NCI-H1092 treated with DMSO at 0.1 percent for 48 hours (cell line): ENCODE data around the gene ESD.
"Not testable (repeated sequence)": the region's sequence is repeated elsewhere in the genome, so short reads cannot be mapped to it uniquely, and the experiment has no call there.

Source experiments
- DNase-seq: peaks from one replicate; lab custom pipeline; 2025; lab: John Stamatoyannopoulos, UW

ESD gene, protein sequence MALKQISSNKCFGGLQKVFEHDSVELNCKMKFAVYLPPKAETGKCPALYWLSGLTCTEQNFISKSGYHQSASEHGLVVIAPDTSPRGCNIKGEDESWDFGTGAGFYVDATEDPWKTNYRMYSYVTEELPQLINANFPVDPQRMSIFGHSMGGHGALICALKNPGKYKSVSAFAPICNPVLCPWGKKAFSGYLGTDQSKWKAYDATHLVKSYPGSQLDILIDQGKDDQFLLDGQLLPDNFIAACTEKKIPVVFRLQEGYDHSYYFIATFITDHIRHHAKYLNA

GRCh38 chr13:46796515-46797474 is at the start of gene ESD:
Gene ESD, minus strand, starts transcription at chr13:46797161. Its CDS starts 5,748 bp downstream, at chr13:46791413.
- peak; percentile 90 for DNase-seq

- no peak for DNase-seq
These were observed 49.8 kb upstream of the ESD start for GRCh38 chr13:46846726-46847125.

DNA sequence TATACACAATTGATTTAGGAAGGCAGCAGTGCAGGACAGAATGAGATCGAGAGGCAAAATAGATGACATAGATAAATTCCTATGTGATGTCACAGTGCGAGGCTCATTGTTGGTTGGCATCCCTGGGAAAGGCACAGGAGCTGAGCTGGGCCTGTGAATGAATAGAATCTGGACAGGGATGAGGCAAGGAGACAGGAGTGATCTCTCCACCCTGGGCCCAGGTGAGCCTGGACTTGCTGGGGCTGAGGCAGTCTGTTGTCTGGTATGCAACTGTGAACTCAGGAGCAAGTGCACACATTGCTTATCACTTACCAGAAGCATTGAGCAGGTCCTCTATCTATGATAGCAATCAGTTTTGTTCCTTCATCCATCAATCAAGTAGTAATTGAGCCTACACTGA is 48.2 kb upstream of the ESD start:
- DNase-seq, result no peak

DNA sequence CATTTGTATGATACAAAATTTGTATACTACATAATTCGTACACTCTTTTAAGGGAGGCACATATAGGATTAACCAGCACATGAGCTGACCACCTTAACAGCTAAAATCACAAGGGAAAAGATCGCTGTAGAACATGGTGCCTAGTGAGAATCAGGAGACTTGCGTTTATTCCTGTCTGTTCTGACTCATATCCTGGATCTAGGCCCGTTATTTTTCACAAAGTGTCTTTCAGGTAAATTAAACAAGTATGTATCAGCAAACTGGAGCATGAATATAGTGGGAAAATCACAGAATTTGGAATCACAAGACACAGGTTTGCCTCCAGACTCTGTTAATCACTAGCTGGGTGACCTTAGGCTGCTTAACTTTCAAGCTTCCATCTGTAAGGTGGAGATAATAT is 47.5 kb upstream of the ESD start:
- no peak for DNase-seq

DNA sequence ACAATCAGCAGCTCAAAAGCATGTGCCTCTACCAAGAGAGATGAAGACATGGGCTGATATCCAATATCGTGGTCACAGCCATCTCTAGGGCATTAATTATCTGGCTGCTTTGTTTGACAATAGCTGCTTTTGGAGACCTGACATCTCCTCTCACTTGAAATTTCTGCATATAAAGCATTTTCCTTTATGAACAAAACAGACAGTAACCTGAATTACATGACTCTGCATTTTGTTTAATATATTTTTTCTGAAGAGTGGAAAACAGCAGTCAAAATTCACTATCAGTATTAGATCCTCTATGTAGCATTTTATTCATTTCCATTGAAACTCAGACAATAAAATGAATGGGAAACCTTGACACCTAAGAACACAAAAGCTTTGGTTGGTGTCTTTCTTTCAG is 42.4 kb upstream of the ESD start:
- DNase-seq, result no peak

GRCh38 chr13:46834657-46835056 is 37.7 kb upstream of the ESD start:
- no peak for DNase-seq

- peak; percentile 13 for DNase-seq
These were observed 34.7 kb upstream of the ESD start for GRCh38 chr13:46831588-46832194.

DNA sequence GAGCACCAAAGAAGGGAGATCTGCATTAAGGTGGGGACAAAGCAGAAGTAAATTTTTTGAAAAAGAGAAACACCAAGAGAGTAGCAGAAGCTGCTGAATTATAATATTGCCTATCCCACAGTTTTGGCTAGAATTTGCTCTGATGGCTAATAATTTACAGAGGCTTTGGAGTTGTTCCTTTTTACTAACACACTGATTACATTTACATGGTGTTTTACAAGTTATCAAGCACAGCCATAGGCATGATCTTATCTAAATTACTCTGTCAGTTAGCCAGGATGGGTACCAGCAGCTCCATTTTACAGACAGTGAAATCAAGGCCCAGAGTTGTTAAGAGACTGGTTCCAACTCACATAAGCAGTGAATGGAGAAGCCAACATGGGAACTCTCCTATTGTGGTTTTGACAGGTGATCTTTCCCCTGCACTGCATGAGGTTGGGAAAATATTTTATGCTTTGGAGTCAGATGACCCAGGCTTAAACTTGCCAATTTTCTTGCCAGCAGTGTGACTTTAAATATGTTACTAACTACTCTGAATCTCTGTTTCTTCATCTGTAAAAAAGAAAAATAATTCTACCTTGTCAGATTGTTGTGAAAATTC is 33.5 kb upstream of the ESD start:
- DNase-seq, result no peak

GRCh38 chr13:46822551-46822950 is 25.6 kb upstream of the ESD start:
- DNase-seq, result no peak

GRCh38 chr13:46817838-46818476 is 21.0 kb upstream of the ESD start:
- no peak for DNase-seq

DNA sequence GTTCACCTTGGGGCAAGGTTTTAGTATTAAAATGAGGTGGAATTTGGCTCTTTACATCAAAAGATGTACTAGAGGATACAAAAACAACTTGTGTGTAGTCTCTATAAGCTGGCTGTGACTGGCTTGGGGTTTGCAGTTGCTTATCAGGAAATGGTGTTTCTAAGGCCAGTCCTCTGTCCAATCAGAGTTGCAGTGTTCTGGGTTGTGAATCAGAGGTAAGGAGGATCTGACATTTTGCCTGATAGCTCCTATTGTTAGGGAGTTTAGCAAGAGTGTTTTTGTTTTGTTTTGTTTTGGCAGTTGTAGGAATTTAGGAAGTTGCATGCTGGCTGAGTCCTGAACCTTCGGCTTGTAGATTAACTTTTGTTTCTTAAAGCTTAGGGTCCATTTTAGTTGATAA is 20.1 kb upstream of the ESD start:
- DNase-seq, result no peak

DNA sequence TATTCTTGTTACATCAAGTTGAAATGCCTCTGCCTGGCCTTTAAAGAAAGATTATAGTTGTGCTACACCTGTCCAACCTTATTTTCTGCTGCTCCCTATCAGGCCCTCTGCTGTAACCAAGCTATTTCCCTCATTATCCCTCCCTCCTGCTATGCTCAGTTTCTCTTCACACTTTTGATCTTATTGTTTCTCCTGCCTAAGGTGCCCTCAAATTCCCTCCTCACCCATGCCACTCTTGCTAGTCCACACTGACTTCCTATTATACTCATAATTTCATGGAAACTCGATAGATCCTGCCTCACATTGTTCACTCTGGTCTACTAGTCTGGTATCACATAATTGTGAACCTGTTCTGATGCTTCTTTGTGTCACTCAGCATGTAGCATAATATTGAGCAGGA is 19.4 kb upstream of the ESD start:
- DNase-seq, result no peak

GRCh38 chr13:46812301-46812797 is 15.4 kb upstream of the ESD start:
- DNase-seq, result no peak

DNA sequence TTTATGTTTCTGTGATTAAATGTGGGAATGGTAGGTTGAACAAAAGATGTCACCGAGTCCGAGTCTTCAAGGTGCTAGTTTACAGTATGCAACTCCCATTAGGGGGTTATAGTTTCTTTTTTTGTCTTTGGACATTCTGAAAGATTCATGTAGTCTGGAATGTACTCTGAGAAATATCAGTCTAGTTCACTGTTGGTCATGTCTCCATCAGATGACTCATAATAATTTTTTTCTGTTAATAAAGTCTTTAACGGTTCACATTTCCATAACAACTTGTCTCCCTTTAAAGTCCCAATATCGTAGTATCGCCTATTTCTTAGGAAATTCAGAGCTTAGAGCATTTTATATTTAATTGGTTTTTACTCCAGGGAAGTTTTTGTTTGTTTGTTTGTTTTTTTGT is 13.5 kb upstream of the ESD start:
- DNase-seq, result no peak

DNA sequence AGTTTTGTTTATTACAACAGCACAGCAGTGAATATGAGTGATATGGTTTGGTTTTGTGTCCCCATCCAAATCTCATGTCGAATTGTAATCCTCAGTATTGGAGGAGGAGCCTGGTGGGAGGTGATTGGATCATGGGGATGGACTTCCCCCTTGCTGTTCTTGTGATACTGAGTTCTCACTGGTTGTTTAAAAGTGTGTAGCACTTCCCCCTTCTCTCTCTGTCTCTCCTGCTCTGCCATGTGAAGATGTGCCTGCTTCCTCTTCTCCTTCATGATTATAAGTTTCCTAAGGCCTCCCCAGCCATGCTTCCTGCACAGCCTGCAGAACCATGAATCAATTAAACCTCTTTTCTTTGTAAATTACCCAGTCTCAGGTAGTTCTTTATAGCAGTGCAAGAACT is 8.0 kb upstream of the ESD start:
- not testable (repeated sequence) for DNase-seq

DNA sequence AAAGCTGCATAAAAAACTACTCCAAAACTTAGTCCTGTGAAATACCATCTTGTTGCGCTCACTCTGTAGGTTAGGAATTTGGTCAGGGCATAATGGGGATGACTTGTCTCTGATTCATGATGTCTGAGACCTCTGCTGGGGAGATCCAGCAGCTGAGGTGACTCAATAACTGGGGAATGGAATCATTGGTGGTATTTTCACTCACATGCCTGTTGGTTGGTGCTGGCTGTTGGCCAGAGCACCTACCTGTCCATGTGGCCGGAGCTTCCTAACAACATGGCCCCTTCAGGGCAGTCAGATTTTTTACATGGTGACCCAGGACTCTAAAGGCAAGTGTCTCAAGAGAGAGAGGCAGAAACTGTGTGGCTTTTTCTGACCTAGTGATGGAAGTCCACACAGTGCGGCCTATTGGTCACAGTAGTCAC is 7.4 kb upstream of the ESD start:
- no peak for DNase-seq

DNA sequence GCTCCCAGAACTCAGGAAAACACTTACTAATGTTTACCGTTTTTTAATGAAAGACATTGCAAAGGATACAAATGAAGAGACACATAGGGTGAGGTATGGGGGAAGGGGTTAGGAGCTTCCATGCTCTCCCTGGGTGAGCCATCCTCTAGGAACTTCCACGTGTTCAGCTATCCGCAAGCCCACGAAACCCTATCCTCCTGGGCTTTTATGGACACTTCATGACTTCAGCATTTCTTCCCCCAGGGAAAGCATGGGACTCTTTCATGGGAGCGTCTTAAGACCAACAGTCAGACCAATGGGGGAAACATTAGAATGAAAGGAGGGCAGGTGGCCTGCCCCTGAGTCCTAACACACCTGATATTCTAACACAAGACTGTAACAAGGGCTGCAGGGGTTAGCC is 6.6 kb upstream of the ESD start:
- no peak for DNase-seq

GRCh38 chr13:46801858-46802257 is 4.9 kb upstream of the ESD start:
- no peak for DNase-seq

GRCh38 chr13:46799139-46799538 is 2.2 kb upstream of the ESD start:
- DNase-seq, result no peak

DNA sequence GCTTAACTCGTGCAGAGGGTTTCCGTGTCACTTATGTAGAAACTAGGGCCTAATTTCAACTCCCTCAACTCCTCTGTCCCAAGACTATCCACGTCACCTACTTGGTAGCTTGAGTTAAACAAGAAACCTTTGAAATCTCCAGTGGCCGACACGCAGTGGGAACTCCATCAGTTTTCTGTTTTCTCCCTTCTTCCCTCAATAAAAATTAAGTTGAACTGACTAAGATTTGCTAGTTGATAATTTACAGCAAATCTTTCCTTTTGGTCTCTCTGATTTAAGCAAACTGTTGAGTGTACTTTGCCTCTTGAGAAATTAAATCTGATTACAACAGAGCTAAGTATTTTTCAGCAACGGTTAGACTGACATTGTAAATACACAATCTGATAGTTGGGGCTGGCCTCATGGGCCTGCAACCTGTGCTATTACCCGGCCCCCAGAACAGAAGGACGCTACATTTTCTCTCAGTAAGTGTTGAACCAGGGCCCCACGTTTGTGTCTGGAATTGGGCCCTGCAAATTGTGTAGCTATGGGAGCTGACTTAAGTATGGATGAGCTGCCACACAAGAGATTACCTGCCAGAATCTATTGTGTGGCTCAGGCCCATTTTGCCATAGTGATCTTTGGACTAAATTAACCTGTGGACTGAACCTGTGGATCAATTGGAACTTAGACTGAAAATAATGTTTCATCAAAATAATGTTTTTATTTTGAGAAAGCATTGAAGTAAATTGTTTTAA is 708 bp upstream of the ESD start:
- no peak for DNase-seq

DNA sequence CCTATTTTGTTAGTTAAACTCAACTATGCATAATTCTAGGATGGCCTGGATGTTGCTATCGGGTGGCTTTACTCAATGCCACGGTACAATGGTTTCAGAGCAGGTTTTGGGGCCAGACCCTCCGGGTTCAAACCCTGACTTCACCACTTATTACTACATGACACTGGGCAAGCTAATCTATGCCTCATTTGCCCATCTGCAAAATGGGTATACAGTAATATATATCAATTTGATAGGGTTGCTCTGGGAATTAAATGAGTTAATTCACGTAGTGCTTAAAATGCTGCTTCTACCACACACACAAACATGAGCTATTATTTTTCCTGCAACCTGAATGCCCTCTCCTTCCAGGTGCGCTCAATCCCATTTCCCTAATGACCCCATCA is 839 bp downstream of the ESD start:
- no peak for DNase-seq
